Adipocyte (in vitro differentiated cells): Measurements from ENCODE around the gene CTDNEP1.

Experiments used
- DNase-seq: peaks from one replicate; pipeline ENCODE4 v3.0.0-alpha.2; 2015; ENCODE audit warnings: low read depth
- H3K27me3 ChIP-seq: replicated peaks from 2 replicates; pipeline ENCODE4 v1.7.0; 2013; ENCODE audit warnings: mild to moderate bottlenecking, low read length, moderate library complexity; ENCODE audit not compliant: control insufficient read depth, insufficient read depth
- H3K36me3 ChIP-seq: 2 replicates; pipeline ENCODE4 v1.7.0; 2013; ENCODE audit warnings: low read length, mild to moderate bottlenecking, moderate library complexity; ENCODE audit not compliant: control insufficient read depth, insufficient read depth, severe bottlenecking
- H3K4me1 ChIP-seq: 2 replicates; pipeline ENCODE4 v1.7.0; 2013; ENCODE audit warnings: mild to moderate bottlenecking, low read length, moderate library complexity; ENCODE audit not compliant: control insufficient read depth, insufficient read depth
- H3K4me3 ChIP-seq: 2 replicates; pipeline ENCODE4 v1.7.0; 2013; ENCODE audit warnings: mild to moderate bottlenecking, low read length, moderate library complexity
- H3K9ac ChIP-seq: 2 replicates; pipeline ENCODE4 v1.7.0; 2013; ENCODE audit warnings: mild to moderate bottlenecking, low read length, moderate library complexity
- H3K9me3 ChIP-seq: 2 replicates; pipeline ENCODE4 v1.7.0; 2013; ENCODE audit warnings: mild to moderate bottlenecking, low read length, moderate library complexity; ENCODE audit not compliant: control insufficient read depth

The CTDNEP1 gene

GRCh38 chr17:7215652-7216180 is 35.8 kb downstream of the CTDNEP1 start:
- Histone ChIP-seq H3K27me3 (no peaks in the 10 kb centered on the region), H3K4me3 (peak overlapping the region; percentile 72), H3K9me3 (no peaks in the 10 kb centered on the region), H3K36me3 (no peaks in the 10 kb centered on the region), H3K4me1 (peaks cover 44% of the 10 kb centered on the region), H3K9ac (no peak overlapping the region)
- DNase-seq: peak; percentile 42

- no peaks in the 10 kb centered on the region for H3K27me3 ChIP-seq
- peak overlapping the region; percentile 66 for H3K9ac ChIP-seq
- DNase-seq: no peak
- peaks cover 40% of the 10 kb centered on the region for H3K4me1 ChIP-seq
- no peaks in the 10 kb centered on the region for H3K9me3 ChIP-seq
- peak overlapping the region; percentile 82 for H3K4me3 ChIP-seq
- H3K36me3 ChIP-seq: no peaks in the 10 kb centered on the region
Measured at GRCh38 chr17:7215136-7215638, 36.3 kb downstream of the CTDNEP1 start.

- peak; percentile 98 for DNase-seq
- H3K4me3 ChIP-seq: peak overlapping the region; percentile 82
- peaks cover 39% of the 10 kb centered on the region for H3K4me1 ChIP-seq
Measured at GRCh38 chr17:7214300-7215135, 37.0 kb downstream of the CTDNEP1 start.

GRCh38 chr17:7213895-7214299 is 37.6 kb downstream of the CTDNEP1 start:
- H3K9ac ChIP-seq: no peak overlapping the region
- H3K36me3 ChIP-seq: no peaks in the 10 kb centered on the region
- peaks cover 33% of the 10 kb centered on the region for H3K4me1 ChIP-seq
- DNase-seq: peak; percentile 69
- peak overlapping the region; percentile 82 for H3K4me3 ChIP-seq
- H3K27me3 ChIP-seq: no peaks in the 10 kb centered on the region
- no peaks in the 10 kb centered on the region for H3K9me3 ChIP-seq

More at GRCh38 chr17:7214300-7215135, 37.0 kb downstream of the CTDNEP1 start:
- Histone ChIP-seq H3K9me3 (no peaks in the 10 kb centered on the region), H3K9ac (peak overlapping the region; percentile 66), H3K27me3 (no peaks in the 10 kb centered on the region), H3K36me3 (no peaks in the 10 kb centered on the region)

GRCh38 chr17:7211491-7212273 is 39.9 kb downstream of the CTDNEP1 start:
- H3K27me3 ChIP-seq: no peaks in the 10 kb centered on the region
- no peaks in the 10 kb centered on the region for H3K36me3 ChIP-seq
- H3K9ac ChIP-seq: no peak overlapping the region
- DNase-seq: no peak
- no peak overlapping the region for H3K4me3 ChIP-seq
- H3K4me1 ChIP-seq: peaks cover 27% of the 10 kb centered on the region
- no peaks in the 10 kb centered on the region for H3K9me3 ChIP-seq

GRCh38 chr17:7208754-7209460 is 42.6 kb downstream of the CTDNEP1 start:
- Histone ChIP-seq H3K4me3 (no peak overlapping the region), H3K4me1 (peaks cover 10% of the 10 kb centered on the region), H3K9me3 (no peaks in the 10 kb centered on the region)

GRCh38 chr17:7208027-7208571 is 43.4 kb downstream of the CTDNEP1 start:
- H3K9ac ChIP-seq: no peak overlapping the region
- H3K27me3 ChIP-seq: no peaks in the 10 kb centered on the region
- peaks cover 10% of the 10 kb centered on the region for H3K36me3 ChIP-seq
- H3K9me3 ChIP-seq: no peaks in the 10 kb centered on the region
- DNase-seq: no peak
- peaks cover 7% of the 10 kb centered on the region for H3K4me1 ChIP-seq
- H3K4me3 ChIP-seq: no peak overlapping the region

More at GRCh38 chr17:7208754-7209460, 42.6 kb downstream of the CTDNEP1 start:
- H3K36me3 ChIP-seq: peaks cover 2% of the 10 kb centered on the region
- DNase-seq: no peak
- H3K27me3 ChIP-seq: no peaks in the 10 kb centered on the region
- no peak overlapping the region for H3K9ac ChIP-seq

- Histone ChIP-seq H3K4me3 (no peak overlapping the region), H3K9ac (peak overlapping the region; percentile 26), H3K36me3 (peaks cover 17% of the 10 kb centered on the region), H3K9me3 (no peaks in the 10 kb centered on the region), H3K4me1 (peaks cover 7% of the 10 kb centered on the region), H3K27me3 (no peaks in the 10 kb centered on the region)
- no peak for DNase-seq
Measured at GRCh38 chr17:7207120-7208001, 44.2 kb downstream of the CTDNEP1 start.

- Histone ChIP-seq H3K9me3 (no peaks in the 10 kb centered on the region), H3K36me3 (peaks cover 31% of the 10 kb centered on the region), H3K4me1 (peaks cover 7% of the 10 kb centered on the region), H3K9ac (peak overlapping the region; percentile 79), H3K4me3 (peak overlapping the region; percentile 83), H3K27me3 (no peaks in the 10 kb centered on the region)
- DNase-seq: no peak
Measured at GRCh38 chr17:7205561-7205960, 46.0 kb downstream of the CTDNEP1 start.
